HepG2 (cell line): ENCODE results near the gene MIEF1. TPM values are rescaled to one million over a fixed set of nuclear protein-coding genes. Genes with fewer than 3 reads are reported as not detected.
A peak's percentile ranks its signal among the peaks of the same experiment; 100 is the strongest.

Experiments
- ATAC-seq: fragments of 200-7000 bp; cut with Tn5 transposase; 3 replicates; pipeline ENCODE4 v1.9.1; 2020; ENCODE audit warnings: mild to moderate bottlenecking, moderate library complexity
- BruUV-seq: library from RNA; stranded (reverse); fragments of 400-500 nt; replicated peaks from 2 replicates; lab custom pipeline; 2021; lab: Mats Ljungman, UMichigan
- CTCF ChIA-PET: fragments of 300-600 bp; formaldehyde crosslinking; extraction: SDS; loops from one replicate; lab custom pipeline; 2021; ENCODE audit warnings: low total read pairs, inconsistent platforms, low intra/inter-chr PET ratio; lab: Yijun Ruan, JAX
- POLR2A ChIA-PET: fragments of 350-600 bp; sonication (Branson Sonifier 250); formaldehyde crosslinking; loops from one replicate; lab custom pipeline; 2020; ENCODE audit warnings: antibody characterized with exemption, inconsistent platforms; lab: Yijun Ruan, JAX
- DNase-seq: peaks from one replicate; pipeline ENCODE4 v3.0.0-alpha.2; 2015; ENCODE audit warnings: low spot score
- FAIRE-seq: peaks from 3 replicates; lab custom pipeline; 2011; peaks lifted over from hg19 to GRCh38; lab: Jason Lieb, UNC
- H2AFZ ChIP-seq: one replicate; pipeline ENCODE4 v1.6.1; 2011; ENCODE audit warnings: low read length, inconsistent platforms
- H3K27ac ChIP-seq: fragments of 300-600 bp; 3 replicates; pipeline ENCODE4 v1.8.0; 2011; ENCODE audit warnings: mixed run types, mild to moderate bottlenecking, mixed read lengths, low read length, inconsistent platforms; ENCODE audit not compliant: insufficient read depth; ENCODE audit errors: extremely low read length
- H3K27me3 ChIP-seq, 2 experiments: fragments of 200-600 bp in 1 of 2; 2 replicates in 1 of 2; 3 replicates in 1 of 2; pipeline versions ENCODE4 v1.6.0 to v1.8.0; 2011; ENCODE audit warnings: low read length in 2 of 2, mild to moderate bottlenecking in 2 of 2, moderate library complexity in 2 of 2, inconsistent platforms in 1 of 2; ENCODE audit not compliant: insufficient read depth in 2 of 2, control insufficient read depth in 1 of 2
- H3K36me3 ChIP-seq, 2 experiments: fragments of 200-600 bp in 1 of 2; replicated peaks in 1 of 2; 2 replicates in 1 of 2; 3 replicates in 1 of 2; pipeline versions ENCODE4 v1.5.1 to v1.8.0; 2011; ENCODE audit warnings: low read length in 2 of 2, inconsistent platforms in 1 of 2; ENCODE audit not compliant: insufficient read depth in 2 of 2, control insufficient read depth in 1 of 2
- H3K4me1 ChIP-seq: 2 replicates; pipeline ENCODE4 v1.5.1; 2012; ENCODE audit warnings: low read length, inconsistent platforms; ENCODE audit not compliant: insufficient read depth
- H3K4me2 ChIP-seq: 2 replicates; pipeline ENCODE4 v1.6.0; 2011; ENCODE audit warnings: low read depth, low read length, inconsistent platforms
- H3K4me3 ChIP-seq, 3 experiments: fragments of 200-600 bp in 1 of 3; sonication (generic), shearing (Covaris generic) in 1 of 3; replicated peaks in 1 of 3; 2 replicates each; pipeline ENCODE4 v1.5.1; 2011 to 2016; ENCODE audit warnings: low read length in 3 of 3, inconsistent platforms in 2 of 3, low read depth in 2 of 3, mild to moderate bottlenecking in 2 of 3, control low read depth in 1 of 3, mixed read lengths in 1 of 3; ENCODE audit not compliant: insufficient read depth in 1 of 3
- H3K79me2 ChIP-seq: one replicate; pipeline ENCODE4 v1.6.1; 2011; ENCODE audit warnings: low read length, inconsistent platforms; ENCODE audit not compliant: insufficient read depth
- H3K9ac ChIP-seq: 2 replicates; pipeline ENCODE4 v1.6.0; 2011; ENCODE audit warnings: mild to moderate bottlenecking, low read depth, low read length, inconsistent platforms; ENCODE audit not compliant: insufficient read depth
- H3K9me3 ChIP-seq: 2 replicates; pipeline ENCODE4 v1.5.1; 2012; ENCODE audit warnings: mild to moderate bottlenecking, low read length
- H4K20me1 ChIP-seq: 2 replicates; pipeline ENCODE4 v1.6.0; 2011; ENCODE audit warnings: inconsistent platforms, mild to moderate bottlenecking, low read length, moderate library complexity; ENCODE audit not compliant: insufficient read depth
- ATF1 ChIP-seq: IDR thresholded peaks from 2 replicates; pipeline ENCODE4 v1.6.1; 2016; ENCODE audit warnings: mild to moderate bottlenecking, control low read depth
- RXRA ChIP-seq: sonication (generic); formaldehyde crosslinking; IDR thresholded peaks from 2 replicates; pipeline ENCODE4 v1.5.1; 2020; ENCODE audit warnings: missing genetic modification reagents
- SP1 ChIP-seq, 2 experiments: fragments of 450-650 bp in 1 of 2; sonication (generic) in 1 of 2; formaldehyde crosslinking in 1 of 2; IDR thresholded peaks; 2 replicates each; pipeline versions ENCODE4 v1.4.0 to v1.6.1; 2016 to 2020; ENCODE audit warnings: missing genetic modification reagents in 1 of 2
- SP5 ChIP-seq: IDR thresholded peaks from 2 replicates; pipeline ENCODE4 v1.6.1; 2016; ENCODE audit warnings: low read depth, borderline replicate concordance
- SPEN ChIP-seq: sonication (generic); formaldehyde crosslinking; IDR thresholded peaks from 2 replicates; pipeline ENCODE4 v1.5.1; 2020; ENCODE audit warnings: low read depth, mild to moderate bottlenecking, missing genetic modification reagents
- TGIF2 ChIP-seq: IDR thresholded peaks from 2 replicates; pipeline ENCODE4 v1.6.1; 2016; ENCODE audit warnings: control low read depth, missing compliant biosample characterization
- ZSCAN31 ChIP-seq: sonication (generic); formaldehyde crosslinking; IDR thresholded peaks from 2 replicates; pipeline ENCODE4 v1.5.0; 2020; ENCODE audit warnings: low read depth, mild to moderate bottlenecking, missing genetic modification reagents
- WGBS: methylation state at CpG from one replicate; pipeline ENCODE4 v1.1.6; 2017; ENCODE audit warnings: low lambda C conversion rate; 5-methylcytosine and 5-hydroxymethylcytosine counted together
- in situ Hi-C: cut with HindIII; loops from 2 replicates; pipeline ENCODE4 v1.10.0; 2017; ENCODE audit warnings: low pct_unique_long_range_greater_than_20kb; ENCODE audit not compliant: extremely low pct_ligation_motif_present
- intact Hi-C: fragments of 100-400 bp; cut with micrococcal nuclease; formaldehyde crosslinking; loops from one replicate; pipeline ENCODE4 v1.10.0; 2022; ENCODE audit not compliant: unreplicated experiment
- polyA plus RNA-seq, 8 experiments: library from polyadenylated mRNA; depleted of rRNA in 3 of 8; stranded (reverse) in 7 of 8; unstranded in 1 of 8; fragments of >200 nt; fragmentation: Illumina TruSeq in 4 of 8; extraction: Trizol in 4 of 8; gene quantifications; 2 replicates each; pipeline versions ENCODE4 v1.2.1 to v1.2.3, GENCODE V29; 2011 to 2016; ENCODE audit warnings: low read depth in 4 of 8, missing spikeins in 1 of 8, mixed read lengths in 1 of 8; ENCODE audit not compliant: insufficient read depth in 1 of 8
- total RNA-seq, 5 experiments: library from RNA; depleted of rRNA; stranded (reverse); fragments of >200 nt; fragmentation: Illumina TruSeq; extraction: Trizol; gene quantifications; 2 replicates each; pipeline ENCODE4 v1.2.3, GENCODE V29; 2016; ENCODE audit warnings: low read depth in 1 of 5
- TF ChIP-seq, protein P1 (sequence below): sonication (generic); formaldehyde crosslinking; IDR thresholded peaks from 2 replicates; pipeline ENCODE4 v1.4.0; 2020; ENCODE audit warnings: mild to moderate bottlenecking, missing genetic modification reagents
- TF ChIP-seq, protein P2 (sequence below): sonication (generic); formaldehyde crosslinking; IDR thresholded peaks from 2 replicates; pipeline ENCODE4 v1.4.0; 2020; ENCODE audit warnings: mild to moderate bottlenecking, missing genetic modification reagents

The MIEF1 gene
- total and polyA plus RNA-seq, 2 of the 13 experiments (the other 11 are each of a cell fraction or from before 2014, with no cell fraction given): 21.7 to 34.8 TPM

DNA sequence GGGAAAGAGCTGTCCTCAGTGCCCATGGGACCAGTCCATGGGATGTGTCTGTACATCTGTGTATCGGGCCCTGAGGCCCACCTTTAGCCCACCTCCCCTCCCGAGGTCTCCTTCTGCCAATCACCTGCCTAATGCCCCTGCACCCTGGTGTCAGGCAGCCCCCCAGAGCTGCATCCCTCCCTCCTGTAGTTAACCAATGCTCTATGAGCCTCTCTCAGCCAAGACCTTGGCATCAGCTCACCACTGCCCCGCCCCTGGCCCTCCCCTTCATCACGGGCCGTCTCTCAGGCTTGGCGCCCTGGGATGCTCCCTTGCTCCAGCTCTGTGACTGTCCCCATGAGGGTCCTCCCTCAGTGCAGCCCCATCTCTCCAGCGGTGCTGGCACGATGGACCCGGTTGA, 26.8 kb upstream of the MIEF1 start:
- Histone ChIP-seq H3K27me3 (peaks cover 0 to 12% of the 10 kb centered on the region in 2 experiments; a peak in 3 of 5 replicates), H3K4me1 (peaks cover 54% of the 10 kb centered on the region), H4K20me1 (no peaks in the 10 kb centered on the region), H3K9ac (no peak overlapping the region), H3K4me2 (no peak overlapping the region), H2AFZ (no peak overlapping the region), H3K79me2 (no peaks in the 10 kb centered on the region), H3K4me3 (no peak overlapping the region), H3K36me3 (no peaks in the 10 kb centered on the region), H3K9me3 (no peaks in the 10 kb centered on the region), H3K27ac (no peak overlapping the region)
- ATAC-seq (no peak), DNase-seq (no peak), FAIRE-seq (no peak)
- in situ Hi-C loops (no loop called here), intact Hi-C loops (no loop called here)
- WGBS: 47% methylated on average over 6 of the region's 9 CpGs
- ChIA-PET CTCF (no interaction called here), POLR2A (interaction anchor here (1.3 kb wide), 1 partner anchor 45 kb away, joined by 6 read pairs; the partner anchor contains the start of gene ATF4)
- TF ChIP-seq SP5 (CRISPR knock-in tag): 0 out of 2 replicates have a peak, but pooled peaks have one; percentile 19
- TF ChIP-seq SP1 (IDR thresholded peaks at IDR 0.05): no peak
- TF ChIP-seq SP1 (CRISPR knock-in tag; IDR thresholded peaks at IDR 0.05): no peak
- no TSS peak for BruUV-seq

GRCh38 chr22:39475902-39476301, 26.2 kb upstream of the MIEF1 start:
- Histone ChIP-seq H3K4me2 (no peak overlapping the region), H4K20me1 (no peaks in the 10 kb centered on the region), H3K9me3 (no peaks in the 10 kb centered on the region), H2AFZ (no peak overlapping the region), H3K27me3 (peaks cover 0 to 12% of the 10 kb centered on the region in 2 experiments; a peak in 3 of 5 replicates), H3K27ac (no peak overlapping the region), H3K36me3 (no peaks in the 10 kb centered on the region), H3K9ac (no peak overlapping the region), H3K79me2 (no peaks in the 10 kb centered on the region), H3K4me3 (no peak overlapping the region), H3K4me1 (peaks cover 48% of the 10 kb centered on the region)
- ChIA-PET POLR2A (interaction anchor here (1.3 kb wide), 1 partner anchor 44 kb away, joined by 6 read pairs; the partner anchor contains the start of gene ATF4), CTCF (no interaction called here)
- DNase-seq (no peak), FAIRE-seq (no peak), ATAC-seq (no peak)
- intact Hi-C loops: no loop called here
- in situ Hi-C loops: no loop called here
- no TSS peak for BruUV-seq
- 62% methylated on average over 3 of the region's 3 CpGs for WGBS
- TF ChIP-seq RXRA (CRISPR knock-in tag) (no peak), ZSCAN31 (no peak), SPEN (no peak), ATF1 (no peak), TGIF2 (CRISPR knock-in tag) (no peak)
- TF ChIP-seq, protein P1, sequence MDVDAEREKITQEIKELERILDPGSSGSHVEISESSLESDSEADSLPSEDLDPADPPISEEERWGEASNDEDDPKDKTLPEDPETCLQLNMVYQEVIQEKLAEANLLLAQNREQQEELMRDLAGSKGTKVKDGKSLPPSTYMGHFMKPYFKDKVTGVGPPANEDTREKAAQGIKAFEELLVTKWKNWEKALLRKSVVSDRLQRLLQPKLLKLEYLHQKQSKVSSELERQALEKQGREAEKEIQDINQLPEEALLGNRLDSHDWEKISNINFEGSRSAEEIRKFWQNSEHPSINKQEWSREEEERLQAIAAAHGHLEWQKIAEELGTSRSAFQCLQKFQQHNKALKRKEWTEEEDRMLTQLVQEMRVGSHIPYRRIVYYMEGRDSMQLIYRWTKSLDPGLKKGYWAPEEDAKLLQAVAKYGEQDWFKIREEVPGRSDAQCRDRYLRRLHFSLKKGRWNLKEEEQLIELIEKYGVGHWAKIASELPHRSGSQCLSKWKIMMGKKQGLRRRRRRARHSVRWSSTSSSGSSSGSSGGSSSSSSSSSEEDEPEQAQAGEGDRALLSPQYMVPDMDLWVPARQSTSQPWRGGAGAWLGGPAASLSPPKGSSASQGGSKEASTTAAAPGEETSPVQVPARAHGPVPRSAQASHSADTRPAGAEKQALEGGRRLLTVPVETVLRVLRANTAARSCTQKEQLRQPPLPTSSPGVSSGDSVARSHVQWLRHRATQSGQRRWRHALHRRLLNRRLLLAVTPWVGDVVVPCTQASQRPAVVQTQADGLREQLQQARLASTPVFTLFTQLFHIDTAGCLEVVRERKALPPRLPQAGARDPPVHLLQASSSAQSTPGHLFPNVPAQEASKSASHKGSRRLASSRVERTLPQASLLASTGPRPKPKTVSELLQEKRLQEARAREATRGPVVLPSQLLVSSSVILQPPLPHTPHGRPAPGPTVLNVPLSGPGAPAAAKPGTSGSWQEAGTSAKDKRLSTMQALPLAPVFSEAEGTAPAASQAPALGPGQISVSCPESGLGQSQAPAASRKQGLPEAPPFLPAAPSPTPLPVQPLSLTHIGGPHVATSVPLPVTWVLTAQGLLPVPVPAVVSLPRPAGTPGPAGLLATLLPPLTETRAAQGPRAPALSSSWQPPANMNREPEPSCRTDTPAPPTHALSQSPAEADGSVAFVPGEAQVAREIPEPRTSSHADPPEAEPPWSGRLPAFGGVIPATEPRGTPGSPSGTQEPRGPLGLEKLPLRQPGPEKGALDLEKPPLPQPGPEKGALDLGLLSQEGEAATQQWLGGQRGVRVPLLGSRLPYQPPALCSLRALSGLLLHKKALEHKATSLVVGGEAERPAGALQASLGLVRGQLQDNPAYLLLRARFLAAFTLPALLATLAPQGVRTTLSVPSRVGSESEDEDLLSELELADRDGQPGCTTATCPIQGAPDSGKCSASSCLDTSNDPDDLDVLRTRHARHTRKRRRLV (CRISPR knock-in tag): no peak
- TF ChIP-seq, protein P2, sequence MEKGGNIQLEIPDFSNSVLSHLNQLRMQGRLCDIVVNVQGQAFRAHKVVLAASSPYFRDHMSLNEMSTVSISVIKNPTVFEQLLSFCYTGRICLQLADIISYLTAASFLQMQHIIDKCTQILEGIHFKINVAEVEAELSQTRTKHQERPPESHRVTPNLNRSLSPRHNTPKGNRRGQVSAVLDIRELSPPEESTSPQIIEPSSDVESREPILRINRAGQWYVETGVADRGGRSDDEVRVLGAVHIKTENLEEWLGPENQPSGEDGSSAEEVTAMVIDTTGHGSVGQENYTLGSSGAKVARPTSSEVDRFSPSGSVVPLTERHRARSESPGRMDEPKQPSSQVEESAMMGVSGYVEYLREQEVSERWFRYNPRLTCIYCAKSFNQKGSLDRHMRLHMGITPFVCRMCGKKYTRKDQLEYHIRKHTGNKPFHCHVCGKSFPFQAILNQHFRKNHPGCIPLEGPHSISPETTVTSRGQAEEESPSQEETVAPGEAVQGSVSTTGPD (CRISPR knock-in tag): no peak
